HG03108 (cell line): ENCODE data around the gene EVI5.

Source experiments
- ATAC-seq: cut with Tn5 transposase; IDR thresholded peaks from one replicate; pipeline ENCODE4 v1.9.1; 2021; ENCODE audit warnings: moderate library complexity; ENCODE audit not compliant: unreplicated experiment

The EVI5 gene

DNA sequence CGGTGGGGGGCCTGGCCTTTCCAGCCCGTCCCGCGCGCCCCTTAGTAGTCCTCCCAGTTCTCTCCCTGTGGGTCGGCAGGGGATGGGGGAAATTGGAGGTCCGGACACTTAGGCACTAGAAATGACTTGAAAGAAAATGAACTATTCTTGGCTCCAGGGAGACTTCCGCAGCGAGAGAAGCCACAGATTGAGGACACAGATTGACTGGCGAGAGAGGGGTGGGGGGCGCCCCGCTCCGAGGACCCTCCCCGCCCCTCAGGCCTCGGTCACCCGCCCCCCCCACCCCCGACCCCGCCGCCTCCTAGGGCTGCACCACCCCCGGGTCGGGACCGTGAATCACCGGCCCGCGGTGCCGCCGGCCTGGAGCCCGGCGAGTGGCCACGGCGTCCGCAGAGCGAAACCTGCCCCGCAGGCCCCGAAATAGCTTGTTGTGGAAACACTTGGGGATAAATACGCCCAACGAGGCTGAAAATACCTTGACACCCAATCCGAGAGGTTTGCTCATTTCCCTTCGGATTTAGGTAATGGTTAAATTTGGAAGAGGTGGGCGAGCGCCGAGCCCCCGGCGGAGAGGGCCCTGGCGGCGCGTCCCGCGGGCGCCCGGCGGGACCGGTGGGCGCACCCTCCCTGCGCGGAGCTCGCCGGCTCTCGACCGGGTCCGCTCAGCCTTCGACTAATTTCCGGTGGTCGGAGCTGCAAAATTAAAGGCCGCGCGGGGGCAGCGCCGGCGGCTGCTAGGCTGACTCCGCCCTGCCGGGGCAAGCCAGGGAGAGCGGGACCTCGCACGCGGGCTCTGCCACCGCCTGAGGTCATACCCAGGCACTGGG, 298.4 kb downstream of the EVI5 start, which contains the start of gene GFI1:
Gene GFI1 (minus strand): TSS at position 675 of the 827 bp plus-strand sequence. CDS start 3,438 bp downstream, outside the sequence.
- ATAC-seq: peak; percentile 19

DNA sequence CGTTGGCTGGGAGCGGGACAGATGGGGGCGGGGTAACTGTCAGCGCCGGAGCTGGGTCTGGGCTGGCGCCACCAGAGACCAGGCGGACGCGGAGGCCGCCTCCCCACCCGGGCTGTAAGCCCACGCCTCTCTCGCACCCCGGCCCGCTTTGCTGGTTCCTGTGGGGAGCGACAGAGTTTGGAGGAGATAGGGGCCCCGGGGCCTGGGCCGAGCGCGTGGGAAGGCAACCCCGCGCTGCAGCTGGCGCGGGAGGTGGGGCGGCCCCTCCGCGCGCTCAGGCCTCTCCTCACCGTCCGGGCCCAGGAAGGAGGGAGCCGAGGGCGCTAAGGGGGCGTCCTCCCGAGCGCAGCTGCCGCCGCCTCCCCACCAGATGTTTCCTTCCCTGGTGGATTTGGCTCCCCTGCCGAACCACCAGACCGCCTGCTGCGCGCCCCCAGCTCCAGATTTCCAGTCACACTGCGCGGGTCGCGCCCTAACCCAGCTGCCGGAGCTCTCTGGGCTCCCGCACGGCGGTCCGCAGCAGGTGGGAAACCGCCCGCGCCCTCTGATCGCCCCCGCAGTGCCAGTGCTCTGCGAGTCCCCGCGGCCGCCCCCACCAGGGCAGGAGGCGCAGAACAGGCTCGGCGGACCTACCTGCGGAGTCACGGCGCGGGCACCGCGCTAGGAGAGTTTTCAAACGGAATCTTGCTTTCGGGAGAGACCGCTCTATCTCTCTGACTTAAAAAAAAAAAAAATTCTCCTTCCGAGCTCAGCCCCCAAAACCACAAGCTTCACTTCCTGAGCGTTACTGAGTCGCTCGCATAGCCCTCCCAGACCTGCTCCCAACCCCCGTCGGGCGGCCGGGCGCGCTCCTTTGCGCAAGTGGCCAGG, 299.3 kb downstream of the EVI5 start:
- peak; percentile 51 for ATAC-seq

DNA sequence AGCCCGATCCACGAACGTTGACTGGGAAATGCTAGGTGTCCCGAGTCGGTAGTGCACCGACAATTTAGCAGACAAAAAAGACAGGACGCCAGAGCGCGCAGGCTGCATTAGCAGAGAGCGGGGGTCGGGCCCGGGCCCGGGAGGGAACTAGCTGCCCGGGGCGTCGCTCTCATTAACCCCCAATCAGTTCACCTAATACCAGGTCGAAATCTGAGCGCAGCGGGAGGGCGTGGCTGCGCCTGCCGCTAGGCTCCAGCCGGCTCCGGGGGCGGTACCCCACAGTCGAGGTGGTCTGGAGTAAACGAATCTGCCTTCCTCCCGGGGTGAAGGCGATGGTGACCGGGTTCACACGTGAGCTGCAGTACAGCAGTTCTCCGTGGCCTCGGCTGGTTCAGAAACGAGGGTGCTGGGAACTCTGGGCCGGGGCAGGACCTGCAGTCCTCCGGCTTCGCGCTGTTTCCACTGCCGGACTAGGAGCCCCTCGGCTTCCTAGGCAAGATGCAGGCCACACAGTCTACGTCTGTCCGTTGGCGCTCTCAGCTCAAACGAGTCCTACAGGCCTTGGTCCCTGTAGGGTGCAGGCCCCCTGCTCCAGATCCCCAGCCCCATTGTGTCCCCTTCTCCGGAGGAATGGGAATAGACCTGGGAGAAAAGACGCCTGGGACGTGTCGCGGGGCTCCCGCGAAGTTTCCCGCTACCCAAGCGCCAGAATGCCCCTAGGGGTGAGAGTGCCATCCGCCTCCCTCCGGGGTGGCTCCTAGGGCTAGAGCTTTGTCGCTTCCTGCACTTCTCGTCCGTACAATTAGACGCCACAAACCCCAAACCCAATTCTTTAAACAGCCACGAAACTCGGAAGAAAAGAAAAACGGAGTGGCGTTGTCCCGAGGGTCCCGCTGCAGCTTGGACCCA, 300.2 kb downstream of the EVI5 start:
- peak; percentile 15 for ATAC-seq

DNA sequence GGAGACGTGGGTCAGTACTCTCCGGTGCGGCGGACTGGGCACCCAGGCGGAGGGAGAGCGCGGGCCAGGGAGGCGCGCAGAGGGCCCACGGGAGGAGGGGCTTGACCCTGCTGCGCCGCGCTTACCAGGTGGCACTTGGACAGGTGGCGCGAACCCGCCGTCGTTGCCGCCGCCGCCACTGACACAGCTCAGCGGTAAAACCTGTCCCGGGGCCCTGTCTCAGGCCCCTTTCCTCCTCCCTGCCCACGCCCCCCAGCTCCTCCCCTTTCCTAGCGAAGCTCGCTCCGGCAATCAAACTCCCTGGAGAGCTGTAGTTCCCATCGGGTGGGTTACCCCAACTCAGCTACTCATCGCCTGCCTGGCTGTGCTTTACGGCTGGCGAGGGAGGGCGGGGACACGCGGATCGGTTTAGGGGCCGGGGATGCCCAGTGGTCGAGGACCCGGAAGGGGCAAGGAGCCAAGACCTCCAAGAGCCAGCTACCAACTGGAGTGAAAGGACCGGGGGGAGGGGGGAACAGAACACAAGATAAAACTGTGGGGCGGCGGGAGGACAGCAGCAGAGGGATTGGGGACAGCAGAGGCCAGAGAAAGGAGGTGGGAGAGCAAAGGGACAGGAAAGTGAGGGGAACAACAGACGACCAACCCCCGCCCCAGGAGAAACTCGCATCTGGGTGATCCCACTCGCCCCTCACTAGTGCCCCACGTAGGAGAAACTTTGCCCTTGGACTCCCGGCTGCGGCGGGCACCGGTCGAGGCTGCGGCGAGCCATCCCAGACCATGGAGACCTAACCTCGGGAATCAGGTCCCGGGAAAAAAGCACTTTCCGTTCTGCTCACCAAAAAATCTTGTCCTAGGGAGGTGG, 301.1 kb downstream of the EVI5 start:
- ATAC-seq: no peak

DNA sequence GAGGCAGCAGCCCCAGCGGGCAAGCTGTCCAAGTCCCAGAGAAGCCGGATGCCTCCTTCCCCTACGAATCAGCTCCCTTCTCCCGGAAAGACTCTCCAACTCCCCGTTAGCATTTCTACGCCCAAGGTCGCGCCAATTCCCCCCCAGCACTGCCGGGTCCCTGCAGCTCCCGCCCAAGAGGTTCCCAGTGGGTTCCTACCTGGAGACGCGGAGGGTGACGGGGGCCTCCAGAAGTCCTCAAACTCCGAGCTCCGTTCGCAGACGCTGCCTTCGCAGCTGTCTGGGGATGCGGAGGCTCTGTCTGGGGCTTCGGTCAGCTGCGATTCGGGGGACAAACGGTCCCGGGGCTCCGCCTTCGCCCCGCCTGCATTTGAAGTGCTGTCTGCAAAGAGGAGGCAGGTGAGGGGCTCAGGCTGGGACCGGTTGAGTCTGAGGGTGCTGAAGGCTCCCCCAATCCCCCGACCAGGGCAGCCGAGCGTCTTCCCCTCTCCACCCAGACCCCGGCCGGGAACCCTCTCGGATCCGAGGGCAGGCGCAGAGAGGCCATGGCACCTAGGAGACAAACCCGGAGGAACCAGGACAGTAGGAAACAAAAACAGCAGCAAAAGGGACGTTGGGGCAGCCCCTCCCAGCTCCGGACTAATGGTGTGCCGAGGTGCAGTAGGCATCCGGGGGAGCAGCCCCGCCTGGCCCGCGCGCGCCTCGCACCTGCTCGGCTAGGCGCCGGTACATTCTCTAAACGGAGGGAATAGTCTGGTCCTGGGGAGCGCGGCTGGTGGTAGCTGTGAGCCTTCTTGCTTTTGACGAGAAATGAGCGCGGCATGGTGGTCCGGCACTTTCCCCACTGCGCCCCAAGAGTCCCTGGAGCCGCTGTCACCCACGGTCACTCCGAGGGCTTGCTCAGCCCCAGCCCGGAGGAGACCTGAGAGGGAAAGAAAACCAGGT, 302.0 kb downstream of the EVI5 start:
- ATAC-seq: no peak

DNA sequence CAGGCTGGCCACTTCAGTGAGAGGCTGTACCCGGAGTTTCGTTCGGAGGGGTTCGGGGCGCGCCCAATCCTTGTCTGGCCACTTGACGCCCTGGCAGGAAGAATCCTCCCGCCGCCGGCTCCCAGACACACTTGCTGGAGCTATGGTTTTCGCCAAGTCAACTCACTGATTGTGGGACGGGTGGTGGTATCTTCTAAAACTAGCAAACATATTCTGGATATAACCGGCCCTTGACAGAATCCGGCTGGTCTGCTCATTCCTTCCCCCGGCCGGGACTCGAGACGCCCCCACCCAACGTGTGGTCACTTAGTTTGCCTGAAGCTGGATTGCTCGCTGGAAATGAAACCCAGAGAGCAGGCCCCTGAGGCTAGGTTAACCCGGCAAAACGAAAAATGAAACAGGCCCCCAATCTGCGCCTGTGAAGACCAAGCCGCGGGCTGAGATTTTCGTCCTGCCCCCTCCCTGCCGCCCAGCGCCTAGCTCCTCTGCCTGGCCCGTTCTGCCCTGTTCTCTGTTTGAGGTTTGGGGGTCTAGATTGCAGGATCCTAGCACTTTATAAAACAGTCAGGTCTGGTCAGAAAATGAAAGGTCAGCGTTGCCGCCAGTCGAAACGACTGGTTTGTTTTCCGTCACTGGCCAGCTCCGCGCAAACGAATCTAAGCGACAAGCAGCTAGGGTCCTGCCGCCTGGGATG, 302.8 kb downstream of the EVI5 start:
- ATAC-seq: no peak

DNA sequence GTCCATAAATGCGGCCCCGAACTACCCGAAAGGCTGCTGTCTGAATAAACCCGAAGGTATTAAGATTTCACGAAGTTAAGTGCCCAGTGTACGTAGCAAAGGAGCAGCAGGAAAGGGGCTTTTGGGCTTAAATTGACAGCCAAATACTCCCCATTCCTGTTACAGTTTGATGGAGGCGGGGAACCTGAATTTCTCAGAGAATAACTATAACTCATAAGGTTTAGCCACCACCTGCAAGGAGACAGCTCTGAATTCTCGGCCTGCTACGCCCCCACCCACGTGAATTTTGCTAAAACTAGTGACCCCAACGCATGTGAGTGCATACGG, 303.3 kb downstream of the EVI5 start:
- no peak for ATAC-seq

DNA sequence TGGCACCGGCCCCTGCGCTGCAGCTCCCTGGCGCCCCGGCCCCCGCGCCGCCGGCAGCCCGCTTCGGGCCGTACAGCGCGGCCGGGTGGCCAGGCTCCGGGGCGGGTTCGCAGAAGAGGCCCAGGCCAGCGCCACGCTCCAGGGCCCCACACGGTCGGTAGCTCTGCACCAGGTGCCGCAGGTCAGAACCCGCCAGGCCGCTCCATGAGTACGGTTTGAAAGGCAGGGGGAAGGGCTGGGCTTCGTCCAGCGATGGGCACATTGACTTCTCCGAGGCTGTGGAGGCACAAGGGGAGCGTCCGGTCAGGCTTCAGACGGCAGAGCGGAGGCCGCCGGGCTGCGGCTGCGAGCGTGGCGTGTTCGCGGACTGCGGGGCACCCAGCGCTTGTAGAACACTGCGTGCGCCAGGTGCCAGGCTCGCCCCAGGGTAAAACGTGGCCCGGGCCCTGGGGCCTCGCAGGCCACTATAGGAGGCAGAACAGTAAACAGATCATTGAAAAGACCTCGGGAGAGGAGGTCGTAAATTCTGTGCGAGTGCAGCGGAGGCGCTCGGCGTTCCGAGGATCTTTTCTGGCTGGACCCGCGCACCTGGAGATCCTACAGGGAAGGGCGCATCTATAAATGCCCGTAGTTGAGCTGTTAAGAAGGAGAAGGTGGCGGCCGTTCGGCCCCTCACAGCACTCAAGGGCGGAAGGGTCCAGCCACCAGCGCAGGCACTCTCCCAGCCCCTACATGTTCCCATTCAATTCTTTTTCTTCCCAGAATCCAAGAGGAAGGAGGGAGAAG, 303.9 kb downstream of the EVI5 start:
- ATAC-seq: no peak

DNA sequence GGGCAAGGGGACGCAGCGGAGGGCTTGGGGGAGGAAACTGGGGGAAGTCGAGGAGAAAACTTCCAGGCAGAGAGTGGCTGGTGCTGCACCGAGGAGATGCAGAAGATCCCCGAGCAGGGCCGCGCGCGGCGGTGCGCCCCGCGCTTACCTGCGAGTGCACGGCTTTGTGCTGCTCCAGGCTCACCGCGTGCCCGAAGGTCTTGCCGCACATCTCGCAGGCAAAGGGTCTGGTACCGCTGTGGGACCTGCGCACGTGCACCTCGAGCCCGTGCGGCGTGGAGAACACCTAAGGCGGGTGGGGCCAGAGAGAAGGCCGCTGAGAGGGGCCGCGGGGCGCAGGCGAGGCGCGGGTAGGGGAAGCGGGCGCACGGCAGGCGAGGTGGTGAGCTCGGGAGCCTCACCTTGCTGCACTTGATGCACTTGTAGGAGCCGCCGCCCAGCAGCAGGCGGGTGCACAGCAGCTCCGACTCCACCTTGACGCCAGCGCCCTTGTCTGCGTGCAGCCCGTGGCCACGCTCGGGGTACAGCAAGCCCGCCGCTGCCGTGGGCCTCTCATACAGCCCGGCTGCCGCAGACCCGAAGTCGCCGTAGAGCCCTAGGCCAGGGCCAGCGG, 304.6 kb downstream of the EVI5 start:
- no peak for ATAC-seq

DNA sequence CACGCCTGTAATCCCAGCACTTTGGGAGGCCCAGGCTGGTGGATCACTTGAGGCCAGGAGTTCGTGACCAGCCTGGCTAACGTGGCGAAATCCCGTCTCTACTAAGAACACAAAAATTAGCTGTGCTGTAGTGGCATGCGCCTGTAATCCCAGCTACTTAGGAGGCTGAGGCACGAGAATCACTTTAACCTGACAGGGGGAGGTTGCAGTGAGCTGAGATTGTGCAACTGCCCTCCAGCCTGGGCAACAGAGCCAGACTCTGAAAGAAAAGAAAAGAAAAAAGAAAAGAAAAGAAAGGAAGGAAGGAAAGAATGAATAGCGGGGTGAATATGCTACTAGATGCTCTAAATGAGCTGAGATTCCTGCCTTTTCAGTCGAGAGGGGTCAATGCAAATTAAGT, 305.3 kb downstream of the EVI5 start:
- ATAC-seq: no peak

DNA sequence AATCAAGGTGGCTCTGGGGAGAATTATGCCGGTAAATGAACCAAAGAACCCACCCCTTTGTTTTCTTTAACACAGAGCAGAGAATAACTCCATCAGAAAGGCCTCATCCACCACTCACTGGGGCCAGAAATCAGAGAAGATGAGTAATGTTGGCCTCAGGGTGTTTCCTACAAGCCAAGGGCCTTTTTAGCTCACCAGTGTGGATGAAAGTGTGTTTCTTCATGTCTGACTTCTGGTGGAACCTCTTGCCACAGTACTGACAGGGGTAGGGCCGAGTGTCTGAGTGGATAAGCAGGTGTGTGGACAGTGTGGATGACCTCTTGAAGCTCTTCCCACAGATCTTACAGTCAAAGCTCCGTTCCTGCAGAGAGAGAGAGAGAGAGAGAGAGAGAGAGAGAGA, 306.5 kb downstream of the EVI5 start:
- ATAC-seq: no peak

DNA sequence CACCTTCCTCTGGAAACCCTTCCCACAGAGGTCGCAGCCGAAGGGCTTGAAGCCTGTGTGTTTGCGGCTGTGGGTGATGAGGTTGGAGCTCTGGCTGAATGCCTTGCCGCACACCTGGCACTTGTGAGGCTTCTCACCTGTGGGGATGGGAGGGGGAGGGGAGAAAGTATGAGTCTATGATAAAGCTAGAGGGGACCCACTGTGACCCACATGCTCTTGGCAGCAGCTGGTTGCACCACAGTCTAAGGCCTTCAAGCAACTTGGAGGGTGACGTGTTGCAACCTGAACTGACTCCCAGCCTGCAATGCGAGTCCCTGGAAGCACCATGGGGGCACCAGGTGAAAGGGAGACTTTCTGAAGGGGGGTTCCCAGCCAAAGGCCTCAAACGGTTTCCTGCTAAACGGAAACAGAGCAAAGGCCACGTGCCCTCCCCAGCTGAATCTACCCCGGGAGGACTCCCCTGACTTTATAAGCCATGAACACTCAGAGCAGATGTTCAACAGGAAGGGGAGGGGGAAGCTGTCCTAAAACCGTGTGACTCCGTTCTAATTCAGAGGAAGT, 308.8 kb downstream of the EVI5 start:
- ATAC-seq: peak; percentile 35

DNA sequence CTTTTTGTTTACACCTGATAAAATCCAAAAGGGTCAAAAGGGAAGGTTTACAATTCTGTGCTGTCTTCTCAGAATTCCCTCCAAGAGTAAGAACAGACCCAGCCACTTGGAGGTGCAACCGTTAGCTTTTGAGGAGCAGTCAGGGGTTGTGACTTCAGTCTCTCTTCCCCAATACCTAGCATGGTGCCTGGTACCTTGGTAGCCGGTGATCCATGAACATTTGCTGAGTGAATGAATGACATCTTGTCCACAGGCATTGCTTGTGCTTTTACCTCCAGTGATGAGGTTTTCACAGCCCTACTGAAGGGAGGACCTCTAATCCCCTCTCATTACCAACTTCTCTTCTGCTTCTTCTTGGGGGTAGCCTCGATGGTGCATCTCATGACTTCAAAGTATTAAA, 309.9 kb downstream of the EVI5 start:
- no peak for ATAC-seq

DNA sequence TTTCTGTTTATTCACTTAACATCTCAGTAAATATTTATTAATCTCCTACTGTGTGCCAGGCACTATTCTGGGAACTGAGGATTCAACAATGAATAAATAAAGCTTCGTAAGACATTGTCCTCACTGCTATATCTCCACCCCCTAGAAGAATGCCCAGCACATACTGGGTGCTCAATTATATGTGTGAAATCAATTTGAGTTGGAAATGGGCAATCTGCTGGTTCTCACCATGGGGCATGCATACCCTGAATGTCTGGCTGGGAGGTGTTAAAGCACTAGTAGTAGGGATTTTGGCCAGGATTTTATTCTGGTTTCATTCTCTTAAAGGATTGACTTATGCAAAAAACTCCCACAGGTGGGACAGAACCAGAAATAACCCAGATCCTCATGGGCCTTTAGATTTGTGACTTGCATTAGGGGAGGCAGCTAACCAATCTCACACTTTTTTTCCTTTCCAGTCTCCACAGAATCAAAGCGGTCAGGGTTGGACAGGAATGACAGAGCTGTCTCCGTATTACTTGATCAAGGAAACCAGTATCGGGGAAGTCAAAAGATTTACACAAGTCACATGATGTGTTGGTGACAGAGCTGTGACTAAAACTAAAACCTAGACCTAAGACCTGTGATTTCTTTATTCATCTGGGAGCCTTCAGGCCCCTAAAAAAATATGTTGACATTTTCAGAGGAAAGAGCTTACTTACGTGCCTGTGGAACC, 311.0 kb downstream of the EVI5 start:
- peak; percentile 53 for ATAC-seq

DNA sequence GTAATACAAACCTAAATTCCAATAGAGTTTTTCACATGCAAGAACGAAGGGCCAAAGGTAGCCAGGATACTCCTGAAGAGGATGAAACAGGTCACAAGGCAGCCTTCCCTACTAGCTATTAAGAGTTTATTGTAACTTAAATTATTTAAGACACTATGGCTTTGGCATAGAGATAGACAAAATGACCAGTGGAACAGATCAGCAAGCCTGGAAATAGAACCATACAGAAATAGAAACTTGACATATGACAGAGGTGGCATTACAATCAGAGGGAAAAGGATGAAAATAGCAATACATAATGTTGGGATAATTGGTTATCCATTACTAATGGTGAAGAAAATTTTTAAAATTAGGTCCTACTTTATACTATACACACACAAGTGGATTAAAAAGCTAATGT, 314.7 kb downstream of the EVI5 start:
- no peak for ATAC-seq

DNA sequence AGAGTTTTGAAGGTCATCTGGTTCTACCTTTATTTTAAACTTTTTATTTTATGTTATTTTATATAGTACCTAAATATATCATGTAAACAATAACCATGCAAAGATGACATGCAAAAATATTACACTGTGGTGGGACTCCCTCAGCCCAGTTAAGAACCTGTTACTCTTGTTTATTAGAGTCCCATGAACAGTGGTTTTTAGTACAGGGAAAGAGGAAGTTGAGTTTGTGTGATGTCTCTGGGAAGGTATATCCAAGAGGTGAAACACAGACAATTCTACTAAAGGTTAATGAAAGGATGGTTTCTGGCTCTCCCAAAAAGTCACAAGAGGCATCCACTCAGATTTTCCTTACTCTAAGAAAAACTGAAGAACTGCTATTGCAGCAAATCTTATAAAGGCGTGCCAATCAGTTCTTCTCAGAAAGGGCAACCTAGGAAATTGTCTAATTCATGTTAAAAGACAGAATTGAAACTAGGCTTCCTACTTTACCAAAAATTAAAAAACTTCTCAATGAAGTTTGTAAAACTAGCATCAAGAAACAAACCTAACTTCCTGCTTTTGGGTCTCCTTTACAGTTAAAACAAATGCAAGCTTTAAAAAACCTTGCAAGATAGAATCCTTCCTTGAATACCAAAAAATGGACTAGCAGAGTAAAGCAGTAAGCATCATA, 318.1 kb downstream of the EVI5 start:
- no peak for ATAC-seq
